Left renal cortex interstitium (tissue), 4 donors: ENCODE data around the gene PPIL3. TPM values are rescaled to one million over a fixed set of nuclear protein-coding genes. Genes with fewer than 3 reads are reported as not detected.
"Not testable (repeated sequence)": the region's sequence is repeated elsewhere in the genome, so short reads cannot be mapped to it uniquely, and the experiment has no call there.

Experiments
- DNase-seq, 4 donors: peaks; one replicate each; pipeline ENCODE4 v3.0.0-alpha.2; 2013; ENCODE audit warnings: low read depth in 4 of 4, low spot score in 2 of 4, missing footprints in 1 of 4
- polyA plus RNA-seq, 4 donors: library from polyadenylated mRNA; unstranded; fragments of 120-200 nt; gene quantifications; one replicate each; pipeline ENCODE4 v1.2.1, GENCODE V29; 2013; ENCODE audit not compliant: insufficient read length in 4 of 4

The PPIL3 gene
- 10 to 100 TPM; 49.9 to 74.7 (median 71.6) TPM for polyA plus RNA-seq

- peak; percentile 95 to 98 (median 97) for DNase-seq
Measured at GRCh38 chr2:200888704-200889625, at the start of gene PPIL3, which contains the start of gene NIF3L1. PPIL3 (minus strand) TSS chr2:200889077; CDS start chr2:200887615, 1,462 bp downstream. NIF3L1 (plus strand) TSS chr2:200889371; CDS start chr2:200891944, 2,573 bp downstream.

DNA sequence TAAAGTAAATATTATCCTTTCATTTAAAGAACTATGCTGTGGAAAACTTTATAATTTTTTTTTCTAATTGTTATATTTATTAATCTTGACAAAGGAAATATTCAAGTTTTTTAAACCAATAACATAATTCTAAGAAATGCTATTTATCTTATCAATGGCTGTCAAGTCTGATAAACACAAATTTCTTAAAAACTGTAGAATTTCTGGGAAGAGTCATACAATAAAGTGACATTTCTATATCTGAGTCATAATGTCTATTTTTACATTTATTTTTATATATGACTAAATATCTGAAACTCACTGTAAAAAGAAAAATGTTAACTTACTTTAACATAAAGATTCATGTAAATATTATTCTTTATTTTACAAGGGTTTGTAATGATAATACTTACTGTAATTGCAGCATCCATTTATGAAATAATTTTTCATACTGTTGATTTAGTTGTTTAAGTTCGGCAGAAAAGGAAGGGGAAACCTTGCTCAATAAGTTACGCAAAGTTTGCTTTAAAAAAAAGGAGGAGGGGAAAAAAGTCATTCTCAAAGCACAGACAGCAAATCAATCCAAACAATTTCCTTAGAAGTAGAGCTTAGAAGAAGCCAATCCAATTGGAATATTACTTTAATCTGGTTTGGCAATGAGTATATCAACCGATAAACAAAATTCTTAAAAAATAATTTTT lies 42.2 kb upstream of the PPIL3 start:
- no peak for DNase-seq

GRCh38 chr2:200929334-200930249 lies 40.7 kb upstream of the PPIL3 start:
- no peak for DNase-seq

DNA sequence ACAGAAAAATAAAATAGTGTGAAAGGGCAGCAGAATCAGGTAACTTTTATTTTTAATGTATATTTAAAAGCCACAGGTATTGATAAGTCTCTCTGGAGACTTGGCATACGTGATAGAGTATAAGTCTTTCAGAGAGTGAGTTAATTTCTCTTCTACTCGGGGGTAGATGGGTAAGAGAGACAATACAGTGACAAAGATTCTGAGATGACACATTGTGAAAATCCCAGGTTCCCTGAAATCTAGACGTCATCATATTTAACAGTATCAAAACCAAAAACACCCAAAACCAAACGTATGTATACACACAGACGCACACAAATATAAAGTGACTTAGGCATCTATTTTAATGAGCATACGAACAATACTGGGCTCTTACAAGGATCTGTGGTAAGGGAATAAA lies 33.6 kb upstream of the PPIL3 start:
- DNase-seq, result no peak

DNA sequence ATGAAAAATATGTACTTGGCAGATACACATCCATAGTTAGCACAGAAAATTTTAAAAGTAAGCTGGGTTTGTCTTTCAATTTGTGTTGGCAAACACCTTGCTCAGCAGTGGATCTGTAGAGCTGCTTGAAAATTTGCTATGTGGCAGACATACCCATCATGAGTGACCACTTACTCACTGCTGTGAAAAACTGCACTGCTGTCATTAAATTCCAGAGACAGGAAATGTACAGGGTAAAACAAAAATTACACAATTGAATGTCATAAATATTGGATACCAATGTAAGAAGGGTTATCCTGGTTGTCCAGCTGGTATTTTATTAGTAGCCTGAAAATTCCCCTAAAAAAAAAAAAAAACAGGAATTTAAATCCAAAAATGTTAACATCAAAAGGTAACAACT lies 24.8 kb upstream of the PPIL3 start:
- DNase-seq, result no peak

- DNase-seq, result no peak
Measured at GRCh38 chr2:200909958-200910357, 21.1 kb upstream of the PPIL3 start.

DNA sequence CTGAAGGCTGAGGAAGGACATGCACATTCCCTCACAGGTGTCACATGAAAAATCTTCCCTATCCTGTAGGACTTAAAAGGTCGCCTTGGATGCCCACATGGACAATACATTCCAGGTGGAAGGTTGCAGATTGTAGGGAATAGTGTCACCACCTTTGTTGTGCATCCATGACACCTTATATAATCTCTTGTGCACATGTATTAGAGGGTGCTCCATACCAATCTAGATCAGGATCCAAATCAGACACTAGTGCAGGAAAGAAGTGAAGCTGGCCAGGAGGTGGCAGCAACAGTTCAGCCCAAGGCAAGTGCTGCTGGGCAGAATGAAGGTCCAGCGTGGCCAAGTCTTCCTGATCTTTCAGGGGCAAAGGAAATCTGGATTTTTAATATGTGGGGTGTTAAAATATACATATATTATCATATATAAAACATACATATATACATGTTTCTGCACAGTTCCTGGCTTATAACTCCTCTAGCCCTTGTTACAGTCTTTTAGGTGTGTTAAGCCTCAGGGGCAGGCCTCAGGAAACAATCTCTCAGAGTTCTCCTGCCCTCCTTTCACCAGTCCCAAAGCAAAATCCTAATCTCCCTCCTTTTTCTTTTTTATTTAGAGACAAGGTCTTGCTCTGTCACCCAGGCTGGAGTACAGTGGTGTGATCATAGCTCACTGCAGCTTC lies 16.9 kb upstream of the PPIL3 start:
- peak in 2 of 4 donors; percentile 23 to 39 for DNase-seq

DNA sequence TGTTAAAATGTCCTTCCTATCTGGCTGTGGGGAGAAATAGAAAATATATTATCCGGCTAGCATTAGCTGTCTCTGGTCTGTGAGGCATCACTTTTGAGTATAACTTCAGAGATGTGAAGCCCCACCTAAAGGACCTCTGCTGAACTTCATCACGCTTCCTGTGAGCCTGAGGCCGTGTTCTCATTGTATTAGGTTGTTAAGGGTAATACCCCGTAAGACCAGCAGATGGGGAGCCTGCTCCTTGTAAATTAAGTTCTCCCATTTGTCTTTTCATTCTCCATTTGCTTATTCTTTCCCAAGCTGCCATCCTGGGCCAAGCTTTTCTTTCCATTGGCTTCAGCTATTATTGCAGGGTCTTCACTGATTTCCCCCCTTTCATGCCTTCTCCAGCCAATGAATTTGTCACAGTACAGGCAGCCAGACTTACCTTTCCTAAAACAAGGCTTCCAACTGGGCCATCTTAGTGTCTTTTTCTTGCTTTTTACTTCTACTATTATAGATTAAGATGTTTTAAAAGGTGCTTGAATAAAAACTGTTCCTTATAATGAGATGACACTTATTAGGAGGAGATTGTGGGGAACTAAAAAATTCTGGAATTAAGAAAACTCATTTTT lies 12.7 kb upstream of the PPIL3 start:
- DNase-seq, result peak; percentile 32 to 69 (median 48)

DNA sequence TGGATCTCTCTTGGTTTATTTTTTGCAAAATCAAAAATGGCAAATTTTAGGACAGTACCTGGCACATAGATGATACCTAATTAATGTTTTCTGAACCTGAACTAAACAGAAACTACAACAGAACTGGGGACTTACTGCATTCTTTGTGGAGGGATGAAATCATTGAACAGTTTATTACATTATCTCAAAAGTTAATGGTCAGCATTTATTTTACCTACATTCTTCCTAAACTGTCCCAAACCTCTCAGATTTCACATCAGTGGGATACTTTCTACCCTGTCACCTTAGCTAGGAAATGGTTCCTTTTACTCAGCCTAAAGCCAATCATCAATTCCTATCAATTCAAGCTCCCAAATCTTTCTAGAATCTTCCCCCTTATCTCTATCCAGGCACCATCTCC lies 10.6 kb upstream of the PPIL3 start:
- DNase-seq, result no peak

DNA sequence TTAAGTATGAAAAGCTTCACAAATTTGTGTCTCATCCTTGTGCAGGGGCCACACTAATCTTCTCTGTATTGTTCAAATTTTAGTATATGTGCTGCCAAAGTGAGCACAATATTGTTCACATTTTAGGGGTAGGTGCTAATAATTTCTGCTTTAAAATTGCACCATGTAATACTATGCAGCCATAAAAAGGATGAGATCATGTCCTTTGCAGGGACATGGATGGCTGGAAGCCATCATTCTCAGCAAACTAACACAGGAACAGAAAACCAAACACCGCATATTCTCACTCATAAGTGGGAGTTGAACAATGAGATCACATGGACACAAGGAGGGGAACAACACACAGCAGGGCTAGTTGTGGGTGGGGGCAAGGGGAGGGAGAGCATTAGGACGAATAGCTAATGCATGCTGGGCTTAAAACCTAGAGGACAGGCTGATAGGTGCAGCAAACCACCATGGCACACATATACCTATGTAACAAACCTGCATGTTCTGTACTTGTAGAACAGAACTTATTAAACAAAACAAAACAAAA lies 7.1 kb downstream of the PPIL3 start:
- DNase-seq, result not testable (repeated sequence)

GRCh38 chr2:200878289-200878880 lies 10.5 kb downstream of the PPIL3 start:
- no peak for DNase-seq

DNA sequence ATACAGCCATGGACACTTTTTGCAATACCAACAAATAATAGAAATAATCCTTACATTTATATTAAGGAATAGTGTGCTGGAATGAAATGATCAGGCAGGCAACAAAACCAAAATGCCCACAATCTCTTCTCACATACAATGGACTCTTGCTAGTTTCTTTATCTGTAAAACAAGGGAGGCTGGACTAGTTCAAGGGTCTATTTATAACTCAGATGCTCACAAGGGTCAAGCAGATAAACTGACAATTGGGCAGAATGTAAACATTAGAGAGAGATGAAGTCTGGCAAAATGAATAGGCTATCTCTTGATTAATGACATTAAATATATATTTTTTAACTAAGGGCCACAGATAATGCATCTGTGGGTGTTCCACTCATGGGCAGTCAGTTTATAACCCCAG lies 11.4 kb downstream of the PPIL3 start:
- DNase-seq, result no peak

- no peak for DNase-seq
Measured at GRCh38 chr2:200873560-200873959, 15.3 kb downstream of the PPIL3 start.

GRCh38 chr2:200871151-200871550 lies 17.7 kb downstream of the PPIL3 start:
- DNase-seq, result no peak

GRCh38 chr2:200869014-200869413 lies 19.9 kb downstream of the PPIL3 start:
- DNase-seq, result no peak

DNA sequence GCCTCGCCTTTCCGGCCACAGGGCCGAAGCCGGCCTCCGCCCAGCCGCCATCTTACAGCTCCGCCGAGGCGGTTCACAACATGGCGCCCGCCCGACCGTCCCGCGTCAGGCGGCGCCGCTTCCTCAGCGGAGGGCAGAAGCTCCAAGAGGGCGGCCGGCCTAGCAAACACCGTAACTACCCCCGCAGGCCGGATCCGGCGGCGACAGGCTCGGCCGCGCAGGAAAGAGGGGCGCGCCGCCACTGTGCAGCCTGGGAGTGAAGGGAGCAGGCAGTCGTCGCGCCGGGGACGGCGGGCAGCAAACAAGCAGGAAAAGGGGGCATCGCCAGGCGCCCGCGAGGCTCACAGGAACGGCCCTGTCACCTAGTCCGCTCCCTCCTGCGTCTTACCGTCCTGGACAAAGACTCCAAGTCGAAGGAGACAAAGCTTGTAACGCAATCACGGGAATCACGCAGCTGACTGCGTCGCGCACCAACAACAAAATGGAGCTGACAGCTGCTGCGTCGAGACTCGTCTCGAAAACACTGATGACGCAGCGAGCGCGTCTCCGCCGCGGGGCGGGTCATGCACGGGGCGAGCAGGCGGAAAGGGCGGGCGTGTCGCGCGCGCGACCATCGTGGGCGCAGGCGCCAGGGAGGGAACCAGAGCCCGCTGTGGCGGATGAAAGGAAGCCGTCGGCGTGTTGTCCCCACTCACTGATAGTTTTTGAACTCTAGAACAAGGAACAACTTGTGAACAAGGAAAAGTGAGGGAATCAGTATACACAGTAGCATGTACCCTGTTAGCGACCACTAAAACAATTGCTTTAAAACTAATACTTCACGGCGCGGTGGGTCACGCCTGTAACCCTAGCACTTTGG lies 24.5 kb downstream of the PPIL3 start, which contains the start of gene CLK1:
TSS of gene CLK1 (minus strand) at position 483 of the 859 bp plus-strand sequence. CDS start 2,796 bp downstream, outside the sequence.
- peak; percentile 91 to 93 (median 92) for DNase-seq

DNA sequence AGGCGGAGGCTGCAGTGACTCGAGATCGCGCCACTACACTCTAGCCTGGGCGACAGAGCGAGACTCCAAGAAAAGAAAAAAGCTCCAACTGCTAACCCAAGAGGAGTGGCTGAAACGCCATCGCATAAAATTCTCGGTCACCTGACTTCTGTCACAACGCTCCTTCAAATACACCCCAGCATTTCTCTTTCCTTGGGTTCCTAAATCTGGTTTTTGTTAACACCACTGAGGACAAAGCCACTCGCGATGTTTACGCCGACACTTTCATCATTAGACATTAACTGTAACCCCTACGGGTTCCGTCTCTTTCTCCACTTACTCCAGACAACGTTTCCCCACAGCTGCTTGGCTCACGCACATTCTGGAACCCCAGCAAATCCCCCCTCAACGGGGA lies 25.1 kb downstream of the PPIL3 start:
- peak in 2 of 4 donors; percentile 41 to 84 for DNase-seq

DNA sequence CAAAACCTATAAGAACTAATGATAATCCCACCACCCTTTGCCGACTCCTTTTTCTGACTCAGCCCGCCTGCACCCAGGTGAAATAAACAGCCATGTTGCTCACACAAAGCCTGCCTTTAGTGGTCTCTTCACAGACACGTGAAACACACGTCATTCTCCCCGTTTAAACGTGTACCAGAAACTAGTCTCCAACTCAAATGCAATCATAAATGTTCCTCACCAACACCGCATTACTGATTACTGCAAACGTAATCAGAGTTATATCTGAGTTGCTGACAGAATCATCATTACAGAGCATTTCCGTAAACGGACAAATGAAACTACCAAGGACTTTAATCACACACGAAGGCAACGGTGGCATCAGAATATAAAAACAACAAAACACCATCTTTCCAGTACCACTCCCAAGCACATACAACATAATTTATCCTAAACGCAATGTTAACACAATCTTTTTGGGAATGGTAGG lies 26.3 kb downstream of the PPIL3 start:
- DNase-seq, result peak in 2 of 4 donors; percentile 58 to 65
